Muscle layer of colon (tissue), 2 donors: Measurements from ENCODE around the gene LKAAEAR1.

Source experiments
- H3K27ac ChIP-seq: one replicate; pipeline ENCODE4 v1.7.0; 2013; ENCODE audit warnings: low read depth, mild to moderate bottlenecking, low read length, moderate library complexity
- H3K27me3 ChIP-seq, 2 donors: one replicate each; pipeline ENCODE4 v1.7.0; 2013; ENCODE audit warnings: low read length in 2 of 2, mild to moderate bottlenecking in 2 of 2; ENCODE audit not compliant: insufficient read depth in 2 of 2, control insufficient read depth in 1 of 2
- H3K36me3 ChIP-seq: one replicate; pipeline ENCODE4 v1.7.0; 2013; ENCODE audit warnings: mild to moderate bottlenecking, low read length; ENCODE audit not compliant: insufficient read depth
- H3K4me1 ChIP-seq: one replicate; pipeline ENCODE4 v1.7.0; 2013; ENCODE audit warnings: mild to moderate bottlenecking, low read length; ENCODE audit not compliant: insufficient read depth
- H3K4me3 ChIP-seq, 2 donors: one replicate each; pipeline ENCODE4 v1.7.0; 2013; ENCODE audit warnings: low read length in 2 of 2, low read depth in 1 of 2, mild to moderate bottlenecking in 1 of 2, moderate library complexity in 1 of 2
- H3K9ac ChIP-seq: one replicate; pipeline ENCODE4 v1.7.0; 2013; ENCODE audit warnings: low read length
- H3K9me3 ChIP-seq: one replicate; pipeline ENCODE4 v1.7.0; 2013; ENCODE audit warnings: mild to moderate bottlenecking, low read length
- donor health status: abdominal sarcoma.
- donor health status: Adenocarcinoma of cecum.

Gene LKAAEAR1

DNA sequence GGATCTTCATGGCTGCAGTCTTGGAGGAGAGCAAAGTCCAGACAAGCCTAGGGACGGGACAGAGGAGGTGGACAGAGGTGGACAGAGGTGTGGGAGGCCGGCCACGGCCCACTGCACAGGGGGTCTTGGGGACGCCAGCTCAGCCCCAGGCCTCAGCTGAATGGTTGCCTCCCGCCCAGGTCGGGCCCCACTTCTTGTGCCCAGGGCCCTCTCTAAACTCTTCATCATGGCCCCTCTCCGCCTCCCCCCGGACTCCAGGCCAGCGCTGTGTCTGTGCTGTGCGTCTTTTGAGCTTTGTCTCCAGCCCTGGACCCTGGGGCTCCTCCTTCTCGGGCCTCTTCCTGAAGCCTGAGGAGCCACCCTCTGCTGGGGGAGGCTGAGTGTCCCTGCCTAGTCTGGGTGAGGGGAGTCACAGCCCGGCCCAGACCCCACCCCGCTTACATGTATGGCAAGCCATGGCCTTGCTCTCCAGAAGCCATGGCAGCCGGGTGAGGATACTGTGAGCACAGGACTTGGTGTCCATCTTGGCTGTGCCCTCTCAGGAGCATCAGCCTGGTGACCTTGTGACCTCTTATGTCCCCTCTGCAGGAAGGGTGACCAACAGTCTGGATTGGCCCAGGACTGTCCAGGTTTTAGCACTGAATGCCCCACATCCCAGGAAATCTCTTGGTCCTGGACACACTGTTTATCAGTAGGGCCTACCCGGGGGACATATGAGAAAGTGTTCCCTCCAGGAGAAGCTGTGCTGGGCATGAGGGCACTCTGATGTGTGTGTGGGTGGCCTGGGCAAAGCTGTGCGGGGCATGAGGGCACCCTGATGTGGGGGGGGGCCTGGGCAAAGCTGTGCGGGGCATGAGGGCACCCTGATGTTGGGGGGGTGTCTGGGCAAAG is 32.6 kb upstream of the LKAAEAR1 start:
- no peak overlapping the region for H3K27ac ChIP-seq

DNA sequence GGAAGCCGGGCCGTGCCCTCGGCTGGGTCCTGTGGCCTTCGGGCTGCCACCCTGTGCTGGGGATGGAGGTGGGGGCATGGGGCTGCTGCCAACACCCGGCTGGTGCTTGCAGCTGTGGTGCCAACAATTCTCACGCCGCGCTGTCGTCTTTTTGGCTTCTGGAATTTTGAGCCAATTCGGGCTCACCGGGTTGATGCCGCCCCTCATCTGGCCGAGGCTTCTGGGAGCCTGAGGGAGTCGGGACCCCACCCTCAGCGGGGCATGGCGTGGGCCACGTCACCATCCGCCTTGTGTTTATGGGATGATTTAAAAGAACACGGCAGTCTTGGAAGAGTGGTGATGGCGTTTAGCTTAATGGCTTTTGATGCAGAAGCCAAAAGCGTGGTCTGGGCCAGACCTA is 31.8 kb upstream of the LKAAEAR1 start:
- Histone ChIP-seq H3K27me3 (peaks cover 0 to 5% of the 10 kb centered on the region in 2 donors), H3K36me3 (no peaks in the 10 kb centered on the region), H3K4me3 (no peak overlapping the region), H3K27ac (no peak overlapping the region), H3K9ac (no peak overlapping the region), H3K4me1 (no peaks in the 10 kb centered on the region), H3K9me3 (no peaks in the 10 kb centered on the region)

More for the DNA sequence above, 32.6 kb upstream of the LKAAEAR1 start:
- H3K9me3 ChIP-seq = no peaks in the 10 kb centered on the region
- H3K9ac ChIP-seq = no peak overlapping the region
- no peaks in the 10 kb centered on the region for H3K36me3 ChIP-seq
- H3K4me3 ChIP-seq = no peak overlapping the region
- H3K4me1 ChIP-seq = no peaks in the 10 kb centered on the region
- peaks cover 0 to 12% of the 10 kb centered on the region in 2 donors for H3K27me3 ChIP-seq

DNA sequence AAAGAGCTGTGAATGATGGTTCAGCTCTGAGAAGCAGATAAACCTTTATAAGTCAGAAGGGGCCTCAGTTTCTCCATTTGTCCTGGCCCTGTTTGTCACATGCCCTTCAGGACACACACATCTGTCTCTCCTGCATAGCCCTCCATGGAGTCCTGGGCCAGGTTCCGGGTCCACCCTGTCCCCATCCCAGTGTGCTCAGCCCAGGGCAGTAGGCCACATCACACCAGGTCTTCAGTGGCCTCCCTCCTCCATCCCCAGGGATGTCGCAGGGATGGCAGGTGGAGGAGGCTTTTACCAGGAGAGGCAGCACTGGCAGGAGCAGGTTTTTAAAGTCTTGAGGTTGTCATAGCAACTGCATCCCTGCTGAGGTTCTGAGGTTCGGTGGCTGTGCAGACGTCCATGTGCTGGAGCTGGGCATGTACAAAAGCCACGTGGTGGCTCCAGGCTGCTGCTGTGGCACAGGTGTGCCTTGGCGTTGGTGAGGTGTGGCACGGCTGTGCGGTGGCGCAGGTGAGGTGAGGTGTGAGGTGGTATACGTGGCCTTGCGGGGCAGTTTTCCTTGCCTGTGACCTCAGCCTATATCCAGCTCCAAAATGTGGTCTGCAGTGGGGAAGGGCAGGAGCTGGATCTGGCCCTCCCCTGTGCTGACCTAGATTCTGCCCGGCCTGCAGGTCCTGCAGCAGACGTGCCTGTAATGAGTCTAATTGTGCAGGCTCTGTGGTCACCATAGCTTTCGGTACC is 31.1 kb upstream of the LKAAEAR1 start:
- Histone ChIP-seq H3K27ac (no peak overlapping the region), H3K9ac (no peak overlapping the region), H3K36me3 (no peaks in the 10 kb centered on the region), H3K4me1 (no peaks in the 10 kb centered on the region), H3K27me3 (no peaks in the 10 kb centered on the region), H3K4me3 (no peak overlapping the region), H3K9me3 (no peaks in the 10 kb centered on the region)

DNA sequence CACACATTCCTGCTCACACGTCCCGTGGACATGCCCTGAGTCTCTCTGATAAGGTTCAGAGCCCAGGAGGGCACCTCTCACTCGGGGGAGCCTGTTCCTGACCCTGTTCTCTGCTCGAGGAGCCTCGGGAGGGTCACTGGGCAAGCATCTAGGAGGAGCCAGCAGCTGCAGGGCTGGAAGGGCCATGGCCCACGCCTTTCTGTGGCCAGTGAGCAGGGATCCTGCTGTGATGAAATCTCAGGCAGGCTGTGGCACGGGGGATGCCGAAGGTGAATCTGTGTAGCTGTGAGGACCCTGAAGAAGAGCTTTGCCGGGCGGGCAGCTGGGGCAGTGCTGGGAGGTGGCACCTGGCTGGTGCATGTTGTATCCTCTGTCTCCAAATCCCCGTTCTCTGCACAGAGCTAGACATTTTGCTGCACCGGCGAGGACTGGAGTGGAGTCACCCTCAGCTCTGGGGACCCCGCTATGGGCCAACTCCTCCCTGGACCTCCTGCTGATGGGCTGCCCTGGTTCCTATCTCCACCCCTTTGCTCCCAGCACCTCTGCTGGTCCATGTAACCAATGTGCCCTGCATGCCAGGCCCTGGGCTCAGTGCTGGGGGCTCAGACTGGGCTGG is 30.3 kb upstream of the LKAAEAR1 start:
- H3K27ac ChIP-seq = no peak overlapping the region
- H3K9me3 ChIP-seq = no peaks in the 10 kb centered on the region
- H3K9ac ChIP-seq = no peak overlapping the region
- H3K4me1 ChIP-seq = no peaks in the 10 kb centered on the region
- no peaks in the 10 kb centered on the region for H3K36me3 ChIP-seq
- peaks cover 0 to 3% of the 10 kb centered on the region in 2 donors for H3K27me3 ChIP-seq
- H3K4me3 ChIP-seq = no peak overlapping the region

DNA sequence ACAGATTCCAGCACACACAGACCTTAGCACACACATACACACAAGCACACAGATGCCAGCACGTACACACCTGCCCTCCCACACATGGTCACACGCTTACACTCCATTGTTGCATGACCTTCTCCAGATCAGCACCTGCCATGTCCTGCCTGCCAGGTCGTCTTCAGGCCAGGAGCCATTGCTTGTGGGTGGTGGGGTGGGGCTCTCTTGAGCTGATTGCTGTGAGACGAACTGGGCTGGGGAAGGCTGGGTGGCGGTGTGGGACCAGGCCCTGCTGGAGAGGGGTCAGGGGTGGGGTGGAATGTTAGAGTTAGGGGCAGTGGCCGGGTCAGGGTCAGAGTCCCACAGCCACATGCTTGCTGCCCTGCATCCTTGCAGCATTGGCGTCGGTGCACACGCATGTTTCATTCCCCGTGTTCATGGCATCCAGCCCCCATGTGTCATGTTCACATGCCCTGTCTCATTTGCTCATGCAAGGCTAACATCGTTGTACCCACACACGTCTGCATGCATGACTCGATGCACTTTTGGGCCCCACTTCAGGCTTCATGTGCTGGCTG is 29.7 kb upstream of the LKAAEAR1 start:
- Histone ChIP-seq H3K9ac (no peak overlapping the region), H3K27ac (no peak overlapping the region), H3K4me1 (no peaks in the 10 kb centered on the region), H3K9me3 (no peaks in the 10 kb centered on the region), H3K27me3 (peaks cover 0 to 3% of the 10 kb centered on the region in 2 donors), H3K36me3 (no peaks in the 10 kb centered on the region), H3K4me3 (no peak overlapping the region)

DNA sequence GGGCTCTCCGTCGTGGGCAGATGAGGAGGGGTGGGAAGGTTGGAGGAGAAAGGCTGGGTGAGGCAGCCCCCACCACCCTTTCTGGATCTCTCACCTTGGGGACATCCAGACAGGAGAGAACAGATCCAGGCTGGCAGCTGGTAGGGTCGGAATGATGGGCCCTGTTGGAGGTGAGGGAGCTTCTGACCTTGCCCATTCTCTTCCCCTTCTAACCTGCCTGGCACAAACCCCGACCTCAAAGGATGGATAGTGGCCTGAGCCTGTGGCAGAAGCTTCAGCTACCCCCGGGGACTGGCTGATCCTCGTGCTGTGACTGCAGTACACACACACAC is 29.2 kb upstream of the LKAAEAR1 start:
- H3K4me3 ChIP-seq = no peak overlapping the region
- no peaks in the 10 kb centered on the region for H3K36me3 ChIP-seq
- no peak overlapping the region for H3K27ac ChIP-seq
- H3K4me1 ChIP-seq = no peaks in the 10 kb centered on the region
- H3K9me3 ChIP-seq = no peaks in the 10 kb centered on the region
- H3K27me3 ChIP-seq = peaks cover 0 to 3% of the 10 kb centered on the region in 2 donors
- no peak overlapping the region for H3K9ac ChIP-seq

DNA sequence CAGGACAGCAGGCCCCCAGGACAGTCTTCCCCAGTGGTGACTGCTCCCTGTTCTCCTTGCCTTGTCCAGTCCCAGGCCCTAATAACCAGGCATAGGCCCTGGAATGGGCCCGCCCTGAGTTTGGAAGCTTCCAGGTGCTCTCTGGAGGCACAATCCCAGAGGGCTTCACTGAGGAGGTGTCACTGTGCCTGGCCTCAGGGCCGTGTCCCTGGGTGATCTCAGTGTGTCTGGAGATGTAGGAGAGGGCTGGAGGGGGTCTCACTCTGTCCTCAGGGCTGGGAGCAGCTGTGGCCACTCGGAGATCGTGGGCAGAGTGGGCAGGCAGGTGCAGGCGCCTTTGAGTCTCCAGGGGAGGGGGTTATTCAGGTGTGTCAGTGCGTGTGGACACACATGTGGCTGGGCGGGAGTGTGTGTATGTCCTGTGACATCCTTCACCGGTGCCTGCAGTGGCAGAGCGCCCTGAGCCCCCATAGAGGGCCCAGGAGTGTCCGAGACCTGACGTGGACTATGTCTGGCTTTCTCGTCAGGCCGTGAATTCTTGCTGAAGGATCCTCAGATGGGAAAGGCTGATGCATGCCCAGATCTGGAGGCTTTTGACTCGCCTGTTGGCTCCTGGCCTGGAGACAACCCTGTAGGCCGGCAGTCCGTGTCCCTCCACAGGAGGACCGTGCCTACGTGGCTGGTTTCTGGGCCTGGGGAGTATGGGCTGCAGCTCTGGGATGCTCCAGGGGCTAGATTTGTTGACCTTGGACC is 28.7 kb upstream of the LKAAEAR1 start:
- peaks cover 0 to 3% of the 10 kb centered on the region in 2 donors for H3K27me3 ChIP-seq
- H3K27ac ChIP-seq = no peak overlapping the region
- H3K9ac ChIP-seq = no peak overlapping the region
- no peaks in the 10 kb centered on the region for H3K36me3 ChIP-seq
- H3K4me3 ChIP-seq = no peak overlapping the region
- no peaks in the 10 kb centered on the region for H3K9me3 ChIP-seq
- H3K4me1 ChIP-seq = no peaks in the 10 kb centered on the region

DNA sequence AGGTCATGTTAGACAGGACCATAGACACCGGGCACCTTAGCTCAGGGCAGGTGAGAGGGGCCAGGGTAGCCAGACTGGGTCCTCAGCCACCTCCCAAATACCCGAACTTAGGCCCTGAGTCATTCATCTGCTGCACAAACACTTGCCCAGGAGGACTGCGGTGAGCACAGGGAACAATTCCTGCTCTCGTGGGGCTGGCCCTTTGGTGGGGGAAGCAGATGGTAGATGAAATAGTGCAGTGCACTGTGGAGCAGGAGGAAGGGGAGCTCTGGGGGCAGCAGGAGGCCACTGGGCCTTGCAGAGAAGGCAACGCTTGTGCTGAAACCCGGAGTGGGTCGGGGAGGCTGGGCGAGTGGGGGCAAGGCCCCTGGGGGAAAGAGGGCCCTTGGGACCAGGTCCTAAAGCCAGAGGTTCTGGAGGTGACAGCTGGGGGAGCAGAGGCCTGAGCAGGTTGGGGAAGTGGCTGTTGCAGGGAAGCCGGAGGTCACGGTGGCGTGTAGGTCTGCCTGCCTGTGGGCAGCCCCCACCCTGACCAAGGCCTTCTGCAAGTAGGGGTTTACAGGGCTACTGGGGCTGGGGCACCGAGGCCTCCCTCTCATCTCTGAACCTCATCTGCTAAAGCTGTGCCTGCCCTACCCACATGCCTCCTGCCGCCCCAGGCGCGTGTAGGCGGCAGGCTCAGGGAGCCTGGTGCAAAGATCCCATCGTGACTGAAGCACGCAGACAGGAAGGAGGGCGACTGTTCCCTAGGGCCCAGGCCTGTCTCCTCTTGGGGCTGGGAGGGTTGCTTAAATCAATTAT is 27.8 kb upstream of the LKAAEAR1 start:
- Histone ChIP-seq H3K27ac (no peak overlapping the region), H3K36me3 (no peaks in the 10 kb centered on the region), H3K27me3 (peaks cover 0 to 3% of the 10 kb centered on the region in 2 donors), H3K9ac (no peak overlapping the region), H3K9me3 (no peaks in the 10 kb centered on the region), H3K4me3 (no peak overlapping the region), H3K4me1 (no peaks in the 10 kb centered on the region)

DNA sequence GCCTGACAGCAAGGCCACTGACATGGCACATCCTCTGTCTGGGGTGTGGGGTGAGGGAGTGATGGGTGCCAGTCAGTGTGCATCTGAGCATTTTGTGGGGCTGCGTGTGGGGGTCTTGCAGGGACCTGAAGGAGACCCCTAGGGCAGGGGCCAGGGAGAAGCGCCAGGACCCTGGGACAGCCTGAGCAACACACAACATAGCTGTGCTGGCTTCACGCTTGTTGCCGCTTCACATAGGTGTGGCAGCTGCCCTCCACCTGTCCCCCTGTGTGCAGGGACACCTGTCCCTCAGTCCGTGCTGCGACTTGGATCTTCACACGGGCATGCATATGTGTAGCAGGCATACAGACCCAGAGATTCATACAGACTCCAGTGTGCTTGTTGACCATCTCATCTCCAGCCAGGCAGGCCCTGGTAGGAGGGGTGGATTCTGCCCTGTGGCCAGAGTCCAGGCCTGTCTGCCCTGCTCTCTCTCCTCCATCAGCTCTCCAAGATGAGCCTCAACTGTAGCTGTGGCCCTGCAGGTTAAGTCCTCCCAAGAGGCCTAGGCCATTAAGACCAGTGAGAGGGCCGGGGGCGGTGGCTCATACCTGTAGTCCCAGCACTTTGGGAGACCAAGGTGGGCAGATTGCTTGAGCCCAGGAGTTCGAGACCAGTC is 26.3 kb upstream of the LKAAEAR1 start:
- H3K27ac ChIP-seq = no peak overlapping the region
- H3K4me3 ChIP-seq = no peak overlapping the region
- peaks cover 0 to 3% of the 10 kb centered on the region in 2 donors for H3K27me3 ChIP-seq
- H3K36me3 ChIP-seq = no peaks in the 10 kb centered on the region
- H3K9ac ChIP-seq = no peak overlapping the region
- no peaks in the 10 kb centered on the region for H3K9me3 ChIP-seq
- H3K4me1 ChIP-seq = no peaks in the 10 kb centered on the region

DNA sequence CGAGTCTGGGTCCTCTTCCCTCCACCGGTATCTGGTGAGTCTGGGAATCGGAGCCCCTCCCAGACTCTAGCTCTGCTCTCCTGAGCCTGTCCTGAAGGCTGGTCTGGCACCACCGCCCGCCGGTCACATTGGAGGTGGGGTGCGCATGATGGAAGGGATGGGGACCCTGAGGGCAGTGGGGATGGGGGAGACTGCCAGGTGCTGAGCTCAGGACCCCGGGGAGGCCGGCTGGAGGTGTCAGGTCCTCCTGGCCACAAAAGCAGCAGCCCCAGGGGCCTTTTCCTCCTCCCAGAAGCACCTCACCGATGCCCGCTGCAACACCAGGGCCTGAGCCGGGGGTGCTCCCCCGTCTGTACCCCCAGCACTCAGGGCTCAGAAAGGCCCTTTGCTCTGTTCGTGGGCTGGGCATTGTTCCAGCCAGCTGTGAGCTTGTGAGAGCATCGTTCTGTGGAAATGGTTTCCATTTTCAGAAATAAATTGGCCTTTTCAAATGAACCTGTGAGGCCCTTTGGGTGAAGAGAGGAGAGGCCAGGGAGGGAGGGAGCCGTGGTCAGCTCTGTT is 25.7 kb upstream of the LKAAEAR1 start:
- Histone ChIP-seq H3K27ac (no peak overlapping the region), H3K27me3 (peaks cover 0 to 6% of the 10 kb centered on the region in 2 donors), H3K36me3 (no peaks in the 10 kb centered on the region), H3K4me1 (no peaks in the 10 kb centered on the region), H3K9ac (no peak overlapping the region), H3K9me3 (no peaks in the 10 kb centered on the region), H3K4me3 (no peak overlapping the region)
